Measurements from ENCODE around the gene SPECC1L. TPM values are rescaled to one million over a fixed set of nuclear protein-coding genes. Genes with fewer than 3 reads are reported as not detected.
A peak's percentile ranks its signal among the peaks of the same experiment; 100 is the strongest.

The SPECC1L gene
- polyA plus RNA-seq (2012; ENCODE audit: low read depth, missing spikeins): 9.4 TPM

- peak; percentile 86 for DNase-seq (ENCODE audit: insufficient read length, low spot score)
- peak; percentile 84 for FAIRE-seq
- TF ChIP-seq SPI1 (IDR thresholded peaks at IDR 0.05; ENCODE audit: low read depth, low read length): no peak
- TF ChIP-seq POU2F2 (IDR thresholded peaks at IDR 0.05; ENCODE audit: low read depth, low read length): peak; percentile 46; the same call in 1 of the 2 replicates
- no peak for TF ChIP-seq PAX5 (IDR thresholded peaks at IDR 0.05; ENCODE audit: insufficient read depth, low read length, severe bottlenecking)
- peak; percentile 95 for TF ChIP-seq POLR2A (IDR thresholded peaks at IDR 0.05; ENCODE audit: low read depth, low read length)
- TF ChIP-seq POLR2AphosphoS5 (IDR thresholded peaks at IDR 0.05; ENCODE audit: low read depth, low read length): peak; percentile 92
- peak; percentile 72 for TF ChIP-seq TAF1 (IDR thresholded peaks at IDR 0.05; ENCODE audit: low read depth, low read length)
These were observed at the start of gene SPECC1L for GRCh38 chr22:24270556-24271385. Gene SPECC1L, plus strand, starts transcription at chr22:24270831. Its CDS starts 31,401 bp downstream, at chr22:24302232.

- no peak for TF ChIP-seq POLR2A (IDR thresholded peaks at IDR 0.05; ENCODE audit: low read depth, low read length)
- no peak for TF ChIP-seq POLR2AphosphoS5 (IDR thresholded peaks at IDR 0.05; ENCODE audit: low read depth, low read length)
- TF ChIP-seq POU2F2 (IDR thresholded peaks at IDR 0.05; ENCODE audit: low read depth, low read length): no peak
- no peak for TF ChIP-seq PAX5 (IDR thresholded peaks at IDR 0.05; ENCODE audit: insufficient read depth, low read length, severe bottlenecking)
- no peak for TF ChIP-seq SPI1 (IDR thresholded peaks at IDR 0.05; ENCODE audit: low read depth, low read length)
- TF ChIP-seq TAF1 (IDR thresholded peaks at IDR 0.05; ENCODE audit: low read depth, low read length): no peak
- FAIRE-seq (no peak), DNase-seq (ENCODE audit: insufficient read length, low spot score) (no peak)
These were observed 46.2 kb upstream of the SPECC1L start for GRCh38 chr22:24224468-24224867.

- DNase-seq (ENCODE audit: insufficient read length, low spot score): no peak
- no peak for TF ChIP-seq PAX5 (IDR thresholded peaks at IDR 0.05; ENCODE audit: insufficient read depth, low read length, severe bottlenecking)
- TF ChIP-seq TAF1 (IDR thresholded peaks at IDR 0.05; ENCODE audit: low read depth, low read length): no peak
- FAIRE-seq: no peak
These were observed 45.5 kb upstream of the SPECC1L start for GRCh38 chr22:24225044-24225601.

GRCh38 chr22:24225951-24226350 is 44.7 kb upstream of the SPECC1L start:
- FAIRE-seq: no peak
- TF ChIP-seq PAX5 (IDR thresholded peaks at IDR 0.05; ENCODE audit: insufficient read depth, low read length, severe bottlenecking) (no peak), POLR2A (IDR thresholded peaks at IDR 0.05; ENCODE audit: low read depth, low read length) (no peak), SPI1 (IDR thresholded peaks at IDR 0.05; ENCODE audit: low read depth, low read length) (no peak), TAF1 (IDR thresholded peaks at IDR 0.05; ENCODE audit: low read depth, low read length) (no peak), POU2F2 (IDR thresholded peaks at IDR 0.05; ENCODE audit: low read depth, low read length) (no peak), POLR2AphosphoS5 (IDR thresholded peaks at IDR 0.05; ENCODE audit: low read depth, low read length) (no peak)
- DNase-seq (ENCODE audit: insufficient read length, low spot score): no peak

GRCh38 chr22:24230911-24231656 is 39.5 kb upstream of the SPECC1L start:
- TF ChIP-seq POLR2A (IDR thresholded peaks at IDR 0.05; ENCODE audit: low read depth, low read length): no peak
- TF ChIP-seq POLR2AphosphoS5 (IDR thresholded peaks at IDR 0.05; ENCODE audit: low read depth, low read length): no peak
- TF ChIP-seq SPI1 (IDR thresholded peaks at IDR 0.05; ENCODE audit: low read depth, low read length): no peak
- TF ChIP-seq TAF1 (IDR thresholded peaks at IDR 0.05; ENCODE audit: low read depth, low read length): no peak
- FAIRE-seq (peak; percentile 80), DNase-seq (ENCODE audit: insufficient read length, low spot score) (peak; percentile 75)

- TF ChIP-seq PAX5 (IDR thresholded peaks at IDR 0.05; ENCODE audit: insufficient read depth, low read length, severe bottlenecking) (no peak), POU2F2 (IDR thresholded peaks at IDR 0.05; ENCODE audit: low read depth, low read length) (no peak), TAF1 (IDR thresholded peaks at IDR 0.05; ENCODE audit: low read depth, low read length) (no peak), SPI1 (IDR thresholded peaks at IDR 0.05; ENCODE audit: low read depth, low read length) (no peak), POLR2AphosphoS5 (IDR thresholded peaks at IDR 0.05; ENCODE audit: low read depth, low read length) (no peak), POLR2A (IDR thresholded peaks at IDR 0.05; ENCODE audit: low read depth, low read length) (no peak)
- no peak for DNase-seq (ENCODE audit: insufficient read length, low spot score)
- FAIRE-seq: no peak
These were observed 38.9 kb upstream of the SPECC1L start for GRCh38 chr22:24231706-24232105.

GRCh38 chr22:24232124-24232523 is 38.5 kb upstream of the SPECC1L start:
- DNase-seq (ENCODE audit: insufficient read length, low spot score) (no peak), FAIRE-seq (no peak)
- no peak for TF ChIP-seq PAX5 (IDR thresholded peaks at IDR 0.05; ENCODE audit: insufficient read depth, low read length, severe bottlenecking)
- TF ChIP-seq POU2F2 (IDR thresholded peaks at IDR 0.05; ENCODE audit: low read depth, low read length): no peak
- no peak for TF ChIP-seq TAF1 (IDR thresholded peaks at IDR 0.05; ENCODE audit: low read depth, low read length)
- TF ChIP-seq SPI1 (IDR thresholded peaks at IDR 0.05; ENCODE audit: low read depth, low read length): no peak
- no peak for TF ChIP-seq POLR2AphosphoS5 (IDR thresholded peaks at IDR 0.05; ENCODE audit: low read depth, low read length)
- no peak for TF ChIP-seq POLR2A (IDR thresholded peaks at IDR 0.05; ENCODE audit: low read depth, low read length)

- DNase-seq (ENCODE audit: insufficient read length, low spot score) (no peak), FAIRE-seq (no peak)
- TF ChIP-seq TAF1 (IDR thresholded peaks at IDR 0.05; ENCODE audit: low read depth, low read length) (no peak), POU2F2 (IDR thresholded peaks at IDR 0.05; ENCODE audit: low read depth, low read length) (no peak), POLR2AphosphoS5 (IDR thresholded peaks at IDR 0.05; ENCODE audit: low read depth, low read length) (no peak), PAX5 (IDR thresholded peaks at IDR 0.05; ENCODE audit: insufficient read depth, low read length, severe bottlenecking) (no peak), POLR2A (IDR thresholded peaks at IDR 0.05; ENCODE audit: low read depth, low read length) (no peak), SPI1 (IDR thresholded peaks at IDR 0.05; ENCODE audit: low read depth, low read length) (no peak)
These were observed 37.9 kb upstream of the SPECC1L start for GRCh38 chr22:24232725-24233124.

- FAIRE-seq (no peak), DNase-seq (ENCODE audit: insufficient read length, low spot score) (no peak)
- TF ChIP-seq POLR2A (IDR thresholded peaks at IDR 0.05; ENCODE audit: low read depth, low read length) (no peak), POU2F2 (IDR thresholded peaks at IDR 0.05; ENCODE audit: low read depth, low read length) (no peak), SPI1 (IDR thresholded peaks at IDR 0.05; ENCODE audit: low read depth, low read length) (no peak), TAF1 (IDR thresholded peaks at IDR 0.05; ENCODE audit: low read depth, low read length) (no peak), POLR2AphosphoS5 (IDR thresholded peaks at IDR 0.05; ENCODE audit: low read depth, low read length) (no peak), PAX5 (IDR thresholded peaks at IDR 0.05; ENCODE audit: insufficient read depth, low read length, severe bottlenecking) (no peak)
These were observed 37.4 kb upstream of the SPECC1L start for GRCh38 chr22:24233235-24233634.
